Caki2 (cell line): ENCODE results near the gene CDH26. TPM values are rescaled to one million over a fixed set of nuclear protein-coding genes. Genes with fewer than 3 reads are reported as not detected.
"Not testable (repeated sequence)": the region's sequence is repeated elsewhere in the genome, so short reads cannot be mapped to it uniquely, and the experiment has no call there.

Source experiments
- DNase-seq: peaks from one replicate; pipeline ENCODE4 v3.0.0-alpha.2; 2015; ENCODE audit warnings: low read depth
- in situ Hi-C: cut with HindIII; loops from 2 replicates; pipeline ENCODE4 v1.10.0; 2016; ENCODE audit warnings: low sequenced_read_pairs, low pct_unique_long_range_greater_than_20kb, mixed read lengths
- total RNA-seq: library from RNA; depleted of rRNA; stranded (reverse); fragments of >200 nt; shearing (Covaris generic); gene quantifications from 2 replicates; pipeline ENCODE4 v1.2.3, GENCODE V29; 2014; ENCODE audit warnings: low replicate concordance

The CDH26 gene
- total RNA-seq, 1 experiment from 2014 or later, result 0.44 TPM

DNA sequence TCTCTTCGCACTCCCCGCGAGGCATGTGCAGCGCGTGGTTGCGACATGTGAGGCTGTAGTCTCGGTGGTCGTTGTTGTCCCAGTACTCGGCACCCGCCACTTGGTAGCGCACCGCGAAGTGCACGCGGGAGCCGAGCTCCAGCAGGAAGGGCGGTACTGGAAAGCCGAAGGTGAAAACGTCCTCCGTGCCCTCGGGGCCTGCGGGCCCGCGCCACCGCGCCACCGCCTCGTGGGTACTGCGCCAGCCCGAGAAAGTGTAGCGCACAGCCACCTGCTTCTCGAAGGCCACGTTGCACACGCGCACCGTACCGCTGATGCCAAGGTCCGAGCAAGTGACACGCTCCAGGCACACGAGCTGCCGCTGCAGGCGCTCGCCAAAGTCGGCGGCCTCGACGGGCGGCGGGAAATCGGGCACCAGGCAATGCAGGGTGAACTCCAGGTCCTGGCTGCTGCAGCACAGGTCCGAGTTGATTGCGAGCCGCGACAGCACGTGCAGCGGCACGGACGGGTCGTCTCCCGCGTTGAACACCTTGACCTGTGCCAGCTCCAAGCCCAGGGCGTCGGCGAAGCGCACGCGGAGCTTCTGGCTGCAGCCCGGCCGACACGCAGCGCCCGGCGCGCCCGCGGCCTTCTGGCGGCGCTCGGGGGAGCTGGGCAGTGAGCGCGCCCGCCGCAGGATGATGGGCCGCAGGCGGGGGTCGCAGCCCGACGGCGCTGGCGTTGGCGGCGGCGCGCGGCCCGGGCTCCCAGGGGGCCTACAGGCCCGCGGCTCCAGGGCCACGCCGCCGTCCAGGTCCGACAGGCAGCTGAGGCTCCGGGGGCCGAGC lies 19.0 kb upstream of the CDH26 start:
- DNase-seq, result no peak
- in situ Hi-C loops, result no loop called here

DNA sequence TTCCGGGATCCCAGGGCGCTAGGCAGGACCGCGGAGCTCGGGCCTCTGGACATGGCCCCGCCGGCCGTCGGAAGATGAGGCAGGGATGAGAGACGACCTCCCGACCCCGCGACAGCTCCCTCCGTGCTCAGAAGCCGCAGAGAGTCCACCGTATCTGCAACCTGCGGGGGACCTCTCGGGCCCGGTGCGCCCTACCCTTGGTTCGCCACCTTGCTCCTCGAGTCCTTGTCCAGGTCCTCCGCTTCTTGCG lies 18.4 kb upstream of the CDH26 start:
- in situ Hi-C loops, result no loop called here
- no peak for DNase-seq

DNA sequence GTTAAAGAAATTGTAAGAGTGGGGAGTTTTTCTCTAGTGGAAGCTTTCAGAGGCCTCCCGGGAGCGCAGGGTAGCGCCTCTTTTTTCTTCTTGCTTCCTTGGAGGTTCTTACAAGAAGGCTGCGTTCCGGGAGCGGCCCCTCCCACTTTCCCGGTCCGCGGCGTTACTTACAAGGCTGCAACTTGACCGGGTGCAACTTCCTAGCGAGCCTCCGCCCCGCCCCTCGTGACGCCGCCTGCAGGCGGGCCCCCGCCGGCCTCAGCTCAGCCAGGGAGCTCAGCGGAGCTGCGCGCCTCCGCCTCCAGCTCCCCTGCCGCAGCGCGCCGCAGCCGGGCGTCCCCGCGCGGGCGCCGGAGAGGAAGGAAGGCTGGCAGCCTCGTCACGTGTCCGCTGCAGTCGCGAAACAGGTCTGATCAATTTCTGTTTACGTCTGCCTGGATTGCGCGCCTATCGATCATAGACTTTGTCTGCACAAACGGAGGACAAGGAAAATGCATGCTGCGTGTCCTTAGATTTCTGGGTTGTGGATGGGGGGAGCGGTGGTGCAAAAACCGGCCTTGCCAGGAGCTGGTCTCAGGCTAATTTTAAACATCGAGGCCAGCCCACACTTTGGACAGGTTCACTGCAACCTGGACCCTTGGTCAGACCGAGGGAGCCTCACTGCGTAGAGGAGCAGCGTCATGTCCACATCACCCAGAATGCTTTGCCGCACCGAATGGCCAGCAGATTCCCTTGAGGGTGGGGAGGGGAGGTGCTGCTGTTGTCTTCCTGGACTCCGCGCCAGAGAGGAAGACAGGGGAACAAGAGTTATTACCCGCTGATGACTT lies 17.9 kb upstream of the CDH26 start, which contains the start of the genes FAM217B and PPP1R3D:
TSS of gene FAM217B (plus strand) at position 261 of the 827 bp plus-strand sequence. CDS start 3,555 bp downstream, outside the sequence.
TSS of gene PPP1R3D (minus strand) at position 177 of the 827 bp plus-strand sequence. CDS start 374 bp downstream, outside the sequence.
- DNase-seq, result peak; percentile 97
- in situ Hi-C loops, result no loop called here

DNA sequence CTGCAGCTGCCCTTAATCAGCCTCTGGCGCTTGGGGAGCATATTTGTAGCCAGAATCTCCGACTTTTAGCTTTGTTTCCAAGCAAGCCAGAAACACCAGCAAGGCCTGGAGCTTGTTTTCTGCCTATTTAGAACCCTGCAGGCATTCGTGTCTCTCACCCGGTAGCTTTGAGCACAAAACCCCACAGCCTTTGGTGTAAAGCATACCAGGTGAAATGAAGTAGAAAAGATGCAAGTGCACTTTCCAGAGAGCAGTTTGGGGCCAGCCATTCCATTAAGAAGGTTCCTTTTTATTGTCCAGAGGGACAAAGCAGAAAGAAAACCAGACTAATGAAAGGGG lies 17.3 kb upstream of the CDH26 start:
- DNase-seq, result no peak
- in situ Hi-C loops, result no loop called here

DNA sequence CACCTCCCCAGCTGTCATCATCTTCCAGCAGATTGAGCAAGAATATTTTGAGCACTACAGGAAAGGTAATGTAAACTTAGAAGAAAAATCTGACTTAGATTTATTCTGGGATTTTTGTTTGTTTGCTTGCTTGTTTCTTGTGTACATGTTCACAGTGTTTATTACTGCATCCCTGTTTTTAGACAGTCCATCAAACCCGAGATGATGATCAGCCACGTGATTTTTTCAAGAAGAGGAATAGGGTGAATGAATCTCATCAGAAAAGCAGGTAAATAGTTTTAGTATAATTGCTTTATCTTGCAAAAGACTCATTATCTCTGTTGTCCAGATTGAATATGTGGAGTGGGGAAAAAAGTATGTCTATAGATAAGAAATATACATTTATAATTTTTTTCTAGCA lies 16.0 kb upstream of the CDH26 start:
- in situ Hi-C loops, result no loop called here
- no peak for DNase-seq

DNA sequence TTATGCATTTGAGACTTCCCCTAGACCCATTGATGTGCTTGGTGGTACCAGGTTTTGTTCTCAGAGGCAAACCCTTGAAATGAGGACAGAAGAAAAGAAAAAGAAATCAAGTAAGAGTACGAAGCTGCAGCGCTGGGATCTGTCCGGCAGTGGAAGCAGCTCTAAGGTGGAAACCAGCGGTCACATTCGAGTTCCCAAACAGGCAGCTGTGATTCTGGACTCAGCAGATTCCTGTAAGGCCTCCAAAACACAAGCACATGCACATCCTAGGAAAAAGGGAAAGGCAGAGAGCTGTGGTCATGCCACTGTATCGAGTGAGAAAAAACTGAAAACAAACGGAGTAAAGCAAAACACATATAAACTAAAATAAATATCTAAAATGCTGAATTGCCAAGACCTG lies 13.5 kb upstream of the CDH26 start:
- DNase-seq, result no peak
- in situ Hi-C loops, result no loop called here

DNA sequence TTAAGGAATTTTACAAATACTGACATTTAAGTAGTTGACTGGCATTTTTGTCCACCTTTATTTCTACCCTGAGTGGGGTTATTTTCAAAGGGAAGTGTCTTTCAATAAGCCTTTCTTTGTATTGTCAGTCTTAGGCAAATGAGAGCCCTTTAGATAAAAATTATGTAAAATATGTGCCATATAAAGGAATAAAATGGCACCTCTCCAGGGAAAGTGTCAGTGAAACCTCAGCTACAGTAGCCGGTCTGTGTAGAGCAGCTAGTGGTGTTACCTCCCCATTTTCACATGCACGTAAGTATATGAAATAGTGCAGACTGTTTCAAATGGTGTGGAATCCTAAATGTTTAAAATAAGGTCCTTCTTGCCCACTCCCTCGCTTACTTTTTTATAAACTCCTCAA lies 13.0 kb upstream of the CDH26 start:
- DNase-seq, result no peak
- in situ Hi-C loops, result no loop called here

DNA sequence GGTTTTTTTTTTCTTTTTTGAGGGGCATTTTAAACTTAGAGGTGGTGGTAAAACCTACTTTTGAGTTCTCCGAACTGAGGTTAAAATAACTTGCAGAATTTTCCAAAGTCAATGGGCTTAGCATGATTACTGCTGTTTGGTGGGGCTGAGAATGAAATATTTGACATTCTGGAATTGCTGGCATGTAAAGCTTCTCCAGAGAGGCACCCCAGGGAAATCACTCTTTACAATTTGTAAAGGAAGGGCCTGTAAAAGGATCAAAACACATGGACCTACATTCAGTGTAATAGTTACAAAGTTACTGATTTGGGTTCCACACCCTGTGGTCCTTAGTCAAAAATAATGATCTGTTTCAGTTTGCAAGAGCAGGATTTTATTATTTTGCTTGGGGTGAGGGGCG lies 12.5 kb upstream of the CDH26 start:
- in situ Hi-C loops, result no loop called here
- DNase-seq, result no peak

DNA sequence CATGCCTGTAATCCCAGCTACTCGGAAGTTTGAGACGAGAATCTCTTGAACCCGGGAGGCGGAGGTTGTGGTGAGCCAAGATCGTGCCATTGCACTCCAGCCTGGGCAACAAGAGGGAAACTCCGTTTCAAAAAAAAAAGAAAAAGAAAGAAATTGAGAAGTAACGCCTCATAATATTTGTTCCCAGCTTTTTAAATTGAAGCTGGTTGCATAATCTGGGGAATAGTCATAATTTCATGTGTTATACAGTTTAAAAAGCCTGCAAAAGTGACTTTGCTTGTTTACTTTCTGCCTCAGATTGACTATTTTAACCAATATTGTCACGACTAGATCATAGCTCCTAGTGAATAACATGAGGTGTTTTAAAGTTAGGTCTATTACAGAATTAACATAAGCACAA lies 10.8 kb upstream of the CDH26 start:
- in situ Hi-C loops, result no loop called here
- no peak for DNase-seq

DNA sequence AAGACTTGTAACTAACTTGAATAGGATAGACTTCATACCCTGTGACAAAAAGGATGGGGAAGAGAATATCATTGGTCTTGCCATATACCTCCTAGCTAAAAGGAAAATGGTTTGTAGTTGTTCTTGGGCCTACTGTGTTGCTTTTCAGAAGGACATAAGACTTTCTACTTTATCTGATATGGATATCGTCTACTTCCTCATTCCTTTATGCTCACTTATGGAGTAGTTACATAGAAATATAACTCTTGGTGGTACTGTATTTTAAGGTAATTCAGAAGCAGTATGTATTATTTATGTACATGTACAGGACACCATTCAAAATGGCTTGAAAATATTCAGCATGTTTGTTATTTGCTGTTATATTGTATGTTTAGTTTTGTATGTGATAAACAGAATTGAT lies 10.0 kb upstream of the CDH26 start:
- in situ Hi-C loops, result no loop called here
- DNase-seq, result no peak

DNA sequence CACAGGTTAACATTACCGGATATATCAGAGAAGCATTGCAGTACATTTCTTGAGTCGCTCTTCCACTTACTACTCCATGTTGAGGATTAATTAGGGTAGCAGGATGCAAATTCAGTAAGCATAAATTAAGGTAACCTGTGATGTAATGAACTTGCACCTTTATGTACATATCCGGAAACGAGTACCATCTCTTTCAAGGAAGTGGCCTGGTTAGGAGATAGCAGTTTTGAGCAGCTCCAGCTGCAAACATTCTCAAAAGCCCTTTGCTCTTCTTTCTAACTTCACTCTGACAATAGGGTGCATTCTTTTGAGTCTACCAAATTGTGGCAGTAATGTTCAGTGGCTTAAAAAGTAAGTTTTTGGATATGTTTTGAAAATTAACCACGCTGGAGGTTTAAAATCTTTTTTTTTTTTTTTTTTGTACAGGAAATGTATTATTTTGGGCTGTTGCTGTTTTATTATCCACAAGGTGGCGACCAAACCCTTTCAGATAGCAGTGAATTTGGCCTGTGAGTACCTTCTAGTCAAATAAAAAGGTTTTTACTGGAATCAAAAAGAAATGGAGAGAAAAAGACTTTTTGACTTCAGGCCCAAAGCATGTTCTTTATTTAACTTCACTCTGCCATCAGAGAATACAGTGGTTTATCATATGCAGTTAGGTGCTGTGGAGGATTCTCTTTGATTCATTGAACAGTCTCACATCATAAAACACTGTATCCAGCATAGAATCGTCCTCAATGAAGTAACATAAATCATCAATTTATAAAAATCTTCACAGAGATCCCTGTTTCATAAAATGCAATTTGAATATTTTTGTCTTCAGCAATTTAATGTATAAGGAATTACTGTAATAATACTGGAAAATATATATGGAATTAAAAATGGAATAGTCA lies 9.1 kb upstream of the CDH26 start:
- in situ Hi-C loops, result no loop called here
- peak; percentile 45 for DNase-seq

DNA sequence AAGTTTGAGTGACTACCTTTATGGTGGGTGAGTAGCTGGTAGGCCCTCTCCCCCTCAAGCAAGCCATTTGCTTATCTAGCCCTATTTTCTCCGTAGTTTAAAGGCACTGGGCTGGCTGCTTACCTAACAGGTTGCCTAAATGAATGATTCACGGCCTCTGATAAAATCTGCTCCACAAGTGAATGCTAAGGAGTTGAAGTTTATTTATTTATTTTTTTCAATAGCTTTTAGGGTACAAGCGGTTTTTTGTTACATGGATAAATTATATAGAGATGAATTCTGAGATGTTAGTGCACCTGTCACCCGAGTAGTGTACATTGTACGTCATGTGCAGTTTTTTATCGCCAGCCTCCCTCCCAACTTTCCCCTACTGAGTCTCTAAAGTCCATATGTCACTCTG lies 8.3 kb upstream of the CDH26 start:
- in situ Hi-C loops, result no loop called here
- no peak for DNase-seq

DNA sequence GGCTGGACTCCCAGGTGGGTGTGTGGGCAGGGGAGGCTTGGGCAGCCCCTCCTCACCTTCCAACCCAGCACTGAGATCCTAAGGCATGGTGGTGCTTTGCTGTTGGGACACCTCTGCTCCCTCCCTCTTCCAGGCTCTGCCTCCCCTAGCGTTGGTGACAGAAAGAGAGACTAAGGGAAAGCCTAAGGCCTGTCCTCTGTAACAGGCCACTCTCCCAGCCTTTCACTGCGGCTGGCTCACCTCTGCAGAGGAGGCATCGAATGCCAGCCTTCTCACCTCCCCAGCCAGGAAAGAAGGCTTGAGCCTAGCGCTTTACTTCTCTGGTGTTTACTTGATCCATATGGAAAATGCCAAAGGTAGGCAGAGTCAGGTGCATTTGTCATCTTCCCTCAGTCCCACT lies 3.5 kb upstream of the CDH26 start:
- no peak for DNase-seq
- in situ Hi-C loops, result no loop called here

DNA sequence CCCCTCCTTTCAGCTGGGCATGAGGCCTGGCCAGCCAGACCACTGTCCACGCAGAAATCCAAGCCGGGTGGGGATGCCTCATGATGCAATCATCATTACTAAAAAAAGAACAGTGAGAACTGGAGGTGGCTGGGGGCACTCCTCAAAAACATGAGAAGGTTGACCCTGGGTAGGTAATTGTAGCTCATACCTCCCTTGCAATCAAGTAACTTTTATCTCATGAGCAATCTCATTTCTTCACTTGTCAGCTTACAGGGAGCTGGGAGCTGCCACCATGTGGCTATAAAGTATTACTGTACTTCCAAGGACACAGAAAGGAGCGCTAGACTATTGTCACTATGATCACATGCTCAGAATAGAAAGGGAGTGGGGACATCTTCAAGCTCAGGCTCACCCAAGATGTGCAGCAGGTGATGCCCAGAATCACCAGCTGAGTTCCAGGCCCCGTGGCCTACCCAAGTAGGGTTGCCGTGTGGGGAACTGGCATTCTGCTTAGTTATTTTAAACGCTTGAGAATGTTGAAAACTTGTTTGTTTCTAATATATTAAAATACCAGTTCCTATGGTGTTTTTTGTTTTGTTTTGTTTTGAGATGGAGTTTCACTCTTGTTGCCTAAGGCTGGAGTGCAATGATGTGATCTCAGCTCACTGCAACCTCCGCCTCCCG lies 3.0 kb upstream of the CDH26 start:
- in situ Hi-C loops, result no loop called here
- peak; percentile 45 for DNase-seq

DNA sequence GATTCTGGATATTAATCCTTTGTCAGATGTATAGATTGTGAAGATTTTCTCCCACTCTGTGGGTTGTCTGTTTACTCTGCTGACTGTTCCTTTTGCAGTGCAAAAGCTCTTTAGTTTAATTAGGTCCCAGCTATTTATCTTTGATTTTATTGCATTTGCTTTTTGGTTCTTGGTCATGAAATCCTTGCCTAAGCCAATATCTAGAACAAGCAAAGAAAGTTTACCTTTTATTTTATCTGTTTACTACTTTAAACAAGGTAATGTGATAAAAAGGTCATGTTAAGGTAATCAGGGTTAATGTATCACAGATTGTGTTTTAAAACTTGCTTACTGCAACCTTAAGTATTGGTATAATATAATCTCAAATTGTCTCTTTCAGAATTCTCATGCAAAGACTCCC lies 655 bp upstream of the CDH26 start:
- DNase-seq, in situ Hi-C loops: not testable (repeated sequence)

DNA sequence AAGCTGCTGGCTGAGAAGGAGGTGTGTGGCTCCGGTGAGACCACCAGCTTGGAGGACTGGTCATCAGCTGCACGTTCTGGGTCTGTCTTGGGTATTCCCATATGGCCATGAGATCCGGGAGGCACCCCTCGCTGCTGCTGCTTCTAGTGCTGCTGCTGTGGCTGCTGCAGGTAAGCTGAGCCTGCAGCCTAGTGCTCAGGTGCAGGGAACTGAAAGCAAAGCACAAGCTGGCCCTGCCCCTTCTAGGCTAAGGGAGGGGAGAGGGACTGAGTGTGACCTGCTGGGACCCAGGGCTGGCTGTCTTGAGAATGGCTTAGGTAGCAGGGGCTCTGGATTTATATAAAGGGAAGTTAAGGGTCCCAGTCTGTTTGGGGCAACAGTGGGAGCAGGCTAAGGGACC lies 403 bp downstream of the CDH26 start:
- no peak for DNase-seq
- in situ Hi-C loops, result no loop called here

DNA sequence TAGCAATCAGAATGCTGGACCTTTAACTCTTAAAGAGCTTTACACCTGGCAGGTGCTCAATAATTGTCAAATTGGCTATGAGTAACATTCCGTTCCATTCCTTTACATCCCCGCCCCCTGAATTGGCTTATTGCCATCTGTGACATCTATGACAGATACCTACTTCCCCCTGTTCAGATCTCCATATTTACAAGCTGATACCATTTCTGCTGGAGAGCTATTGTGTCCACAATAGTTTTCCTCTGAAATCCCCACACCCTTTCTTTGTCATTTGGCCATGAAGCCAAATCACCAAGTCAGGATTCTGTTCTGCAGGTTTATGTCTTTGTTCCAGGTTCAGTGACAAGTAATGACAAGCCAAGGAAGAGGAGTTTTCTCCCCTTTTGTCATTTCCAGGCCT lies 3.2 kb downstream of the CDH26 start:
- in situ Hi-C loops, result no loop called here
- DNase-seq, result no peak

DNA sequence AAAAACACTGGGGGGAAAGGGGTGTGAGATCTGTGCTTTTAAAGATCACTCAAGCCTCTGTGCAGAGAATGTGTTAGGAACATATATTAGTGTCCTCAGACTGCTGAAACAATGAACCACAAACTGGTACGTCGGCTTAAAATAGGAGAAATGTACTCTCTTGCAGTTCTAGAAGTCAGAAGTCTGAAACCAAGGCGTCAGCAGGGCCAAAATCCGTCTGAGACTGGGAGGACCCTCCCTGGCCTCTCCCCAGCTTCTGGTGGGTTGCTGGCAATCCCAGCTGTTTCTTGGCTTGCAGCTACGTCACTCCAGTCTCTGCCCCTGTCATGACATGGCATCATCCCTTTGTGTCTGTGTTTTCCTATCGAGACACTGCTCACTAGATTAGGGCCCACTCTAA lies 3.9 kb downstream of the CDH26 start:
- DNase-seq, result no peak
- in situ Hi-C loops, result no loop called here
